A549 (cell line): ENCODE data around the gene RESF1. TPM values are rescaled to one million over a fixed set of nuclear protein-coding genes. Genes with fewer than 3 reads are reported as not detected.
A peak's percentile ranks its signal among the peaks of the same experiment; 100 is the strongest.

ENCODE experiments used
- ATAC-seq, 2 experiments: fragments of 200-7000 bp in 1 of 2; fragments of >200 bp in 1 of 2; cut with Nextera tagmentation in 1 of 2; cut with Tn5 transposase in 1 of 2; 3 replicates each; pipeline versions ENCODE4 v1.8.0 to v1.9.1; 2018 to 2020; ENCODE audit warnings: mild to moderate bottlenecking in 1 of 2, moderate library complexity in 1 of 2
- CTCF ChIA-PET: fragments of 300-600 bp; sonication (Branson Sonifier 250); formaldehyde crosslinking; extraction: SDS; loops from one replicate; lab custom pipeline; 2021; ENCODE audit warnings: antibody characterized with exemption, inconsistent platforms; lab: Yijun Ruan, JAX
- POLR2A ChIA-PET: fragments of 350-600 bp; formaldehyde crosslinking; extraction: SDS; loops from one replicate; lab custom pipeline; 2021; ENCODE audit warnings: antibody characterized with exemption, inconsistent platforms; lab: Yijun Ruan, JAX
- DNase-seq, 2 experiments: peaks; one replicate each; pipeline versions ENCODE4 v3.0.0 to v3.0.0-alpha.2; 2011 to 2016; ENCODE audit warnings: low read depth in 1 of 2, low spot score in 1 of 2
- FAIRE-seq: peaks from 2 replicates; lab custom pipeline; 2011; peaks lifted over from hg19 to GRCh38; lab: Jason Lieb, UNC
- H3K27ac ChIP-seq, 2 experiments: fragments of >200 bp; sonication (Bioruptor Twin); formaldehyde crosslinking; 3 replicates each; pipeline ENCODE4 v1.5.1; 2016 to 2017
- H3K4me1 ChIP-seq: fragments of >200 bp; sonication (Bioruptor Twin); formaldehyde crosslinking; 3 replicates; pipeline ENCODE4 v1.6.1; 2016
- H3K4me2 ChIP-seq: fragments of >200 bp; sonication (Bioruptor Twin); formaldehyde crosslinking; 3 replicates; pipeline ENCODE4 v1.6.1; 2016
- H3K4me3 ChIP-seq: fragments of >200 bp; sonication (Bioruptor Twin); formaldehyde crosslinking; 3 replicates; pipeline ENCODE4 v1.5.1; 2016
- H3K9me3 ChIP-seq: fragments of >200 bp; sonication (Bioruptor Twin); formaldehyde crosslinking; 3 replicates; pipeline ENCODE4 v1.6.1; 2016
- CHD2 ChIP-seq: fragments of 150-350 bp; IDR thresholded peaks from 2 replicates; pipeline ENCODE4 v1.6.1; 2014; ENCODE audit warnings: low read length; ENCODE audit not compliant: partially characterized antibody
- ESRRA ChIP-seq: fragments of 150-350 bp; IDR thresholded peaks from 2 replicates; pipeline ENCODE4 v1.6.1; 2014; ENCODE audit warnings: mild to moderate bottlenecking, low read length, borderline replicate concordance
- JUNB ChIP-seq: fragments of >200 bp; sonication (Bioruptor Twin); formaldehyde crosslinking; IDR thresholded peaks from 2 replicates; pipeline ENCODE4 v1.6.1; 2016
- KDM1A ChIP-seq: fragments of 200-600 bp; sonication (generic); IDR thresholded peaks from 2 replicates; pipeline ENCODE4 v1.6.1; 2016; ENCODE audit warnings: low read depth, mild to moderate bottlenecking
- MAFK ChIP-seq: fragments of 450-650 bp; IDR thresholded peaks from 2 replicates; pipeline ENCODE4 v1.6.1; 2014; ENCODE audit not compliant: partially characterized antibody
- NFE2L2 ChIP-seq: fragments of 150-350 bp; conservative IDR thresholded peaks from 2 replicates; pipeline ENCODE4 v1.6.1; 2014; ENCODE audit warnings: low read length
- RAD21 ChIP-seq, 2 experiments: fragments of >200 bp in 1 of 2; sonication (Bioruptor Twin) in 1 of 2; formaldehyde crosslinking in 1 of 2; IDR thresholded peaks in 1 of 2; conservative IDR thresholded peaks in 1 of 2; 2 replicates in 1 of 2; 3 replicates in 1 of 2; pipeline ENCODE4 v1.6.1; 2012 to 2018; ENCODE audit warnings: inconsistent platforms in 1 of 2
- RCOR1 ChIP-seq: fragments of 150-350 bp; IDR thresholded peaks from 2 replicates; pipeline ENCODE4 v1.6.1; 2014; ENCODE audit warnings: antibody characterized with exemption, low read length, low read depth
- SMC3 ChIP-seq: fragments of >200 bp; sonication (Bioruptor Twin); formaldehyde crosslinking; IDR thresholded peaks from 3 replicates; pipeline ENCODE4 v1.6.1; 2018; ENCODE audit warnings: inconsistent platforms
- SREBF2 ChIP-seq: fragments of 450-650 bp; IDR thresholded peaks from 2 replicates; pipeline ENCODE4 v1.6.1; 2014; ENCODE audit warnings: mild to moderate bottlenecking, moderate library complexity
- WGBS: methylation state at CpG from one replicate; pipeline ENCODE4 v1.1.6; 2017; ENCODE audit errors: missing lambda C conversion rate; 5-methylcytosine and 5-hydroxymethylcytosine counted together
- polyA plus RNA-seq, 4 experiments: library from polyadenylated mRNA; depleted of rRNA in 3 of 4; stranded (reverse); fragments of >200 nt; fragmentation: RNase III in 1 of 4; extraction: RNeasy Plus Mini Kit Qiagen cat#74134 plus additional on column Dnase treatment in 1 of 4; gene quantifications; 2 replicates in 3 of 4; 3 replicates in 1 of 4; pipeline ENCODE4 v1.2.3, GENCODE V29; 2011 to 2017
- TF ChIP-seq, protein P1 (sequence below): fragments of >200 bp; sonication (Bioruptor Twin); formaldehyde crosslinking; IDR thresholded peaks from 2 replicates; pipeline ENCODE4 v1.6.1; 2016
- TF ChIP-seq, protein P2 (sequence below): fragments of 250-450 bp; sonication (Bioruptor Pico); IDR thresholded peaks from 2 replicates; pipeline ENCODE4 v1.5.0; 2020; ENCODE audit warnings: low read depth, mild to moderate bottlenecking, moderate library complexity
- TF ChIP-seq, protein P3 (sequence below): fragments of 450-650 bp; IDR thresholded peaks from 2 replicates; pipeline ENCODE4 v1.6.1; 2014; ENCODE audit warnings: antibody characterized with exemption
- TF ChIP-seq, protein P4 (sequence below): IDR thresholded peaks from 2 replicates; pipeline ENCODE4 v1.6.1; 2012

Gene RESF1
- polyA plus RNA-seq, 2 of the 4 experiments (the other 2 are of a cell fraction): 17.5 to 45.4 TPM

DNA sequence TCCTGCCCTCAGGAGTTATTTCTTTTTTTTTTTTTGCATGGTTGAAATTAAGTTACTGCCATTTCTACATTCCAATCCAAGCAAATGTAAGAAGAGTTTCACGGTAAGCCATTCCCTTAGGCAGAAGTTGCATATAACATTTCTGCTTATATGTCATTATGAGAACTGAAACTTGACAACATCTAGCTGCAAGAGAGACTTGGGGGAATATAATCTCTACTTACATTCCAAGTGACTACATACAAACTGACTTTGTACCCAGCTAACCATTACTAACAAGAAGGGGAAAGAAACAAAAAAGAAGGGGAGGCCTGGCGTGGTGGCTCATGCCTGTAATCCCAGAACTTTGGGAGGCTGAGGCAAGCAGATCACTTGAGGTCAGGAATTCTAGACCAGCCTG, 7.3 kb upstream of the RESF1 start (continued):
- no peak for TF ChIP-seq CHD2
- TF ChIP-seq, protein P1, sequence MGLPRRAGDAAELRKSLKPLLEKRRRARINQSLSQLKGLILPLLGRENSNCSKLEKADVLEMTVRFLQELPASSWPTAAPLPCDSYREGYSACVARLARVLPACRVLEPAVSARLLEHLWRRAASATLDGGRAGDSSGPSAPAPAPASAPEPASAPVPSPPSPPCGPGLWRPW: no peak
- no peak for TF ChIP-seq KDM1A

DNA sequence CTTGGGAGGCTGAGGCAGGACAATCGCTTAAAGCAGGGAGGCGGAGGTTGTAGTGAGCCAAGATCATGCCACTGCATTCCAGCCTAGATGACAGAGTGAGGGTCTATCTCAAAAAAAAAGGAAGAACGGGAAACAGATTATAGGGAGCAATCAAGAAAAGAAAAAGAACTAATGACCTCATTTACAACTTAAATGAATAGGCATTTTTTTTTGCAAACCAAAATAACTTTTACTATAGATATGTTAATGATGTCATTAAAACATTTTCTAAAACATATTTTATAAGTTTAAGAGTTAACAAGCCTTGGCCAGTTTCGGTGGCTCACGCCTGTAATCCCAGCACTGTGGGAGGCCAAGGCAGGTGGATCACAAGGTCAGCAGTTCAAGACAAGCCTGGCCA, 6.8 kb upstream of the RESF1 start:
- Histone ChIP-seq H3K9me3 (no peaks in the 10 kb centered on the region), H3K27ac (no peak overlapping the region), H3K4me3 (no peak overlapping the region), H3K4me2 (no peak overlapping the region), H3K4me1 (no peaks in the 10 kb centered on the region)
- ChIA-PET CTCF (no interaction called here), POLR2A (no interaction called here)
- DNase-seq (no peak), ATAC-seq (no peak), FAIRE-seq (no peak)
- TF ChIP-seq RCOR1 (no peak), SREBF2 (no peak), SMC3 (no peak), ESRRA (no peak), NFE2L2 (no peak), JUNB (no peak)
- TF ChIP-seq, protein P2, sequence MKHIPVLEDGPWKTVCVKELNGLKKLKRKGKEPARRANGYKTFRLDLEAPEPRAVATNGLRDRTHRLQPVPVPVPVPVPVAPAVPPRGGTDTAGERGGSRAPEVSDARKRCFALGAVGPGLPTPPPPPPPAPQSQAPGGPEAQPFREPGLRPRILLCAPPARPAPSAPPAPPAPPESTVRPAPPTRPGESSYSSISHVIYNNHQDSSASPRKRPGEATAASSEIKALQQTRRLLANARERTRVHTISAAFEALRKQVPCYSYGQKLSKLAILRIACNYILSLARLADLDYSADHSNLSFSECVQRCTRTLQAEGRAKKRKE (CRISPR knock-in tag): no peak
- TF ChIP-seq, protein P3, sequence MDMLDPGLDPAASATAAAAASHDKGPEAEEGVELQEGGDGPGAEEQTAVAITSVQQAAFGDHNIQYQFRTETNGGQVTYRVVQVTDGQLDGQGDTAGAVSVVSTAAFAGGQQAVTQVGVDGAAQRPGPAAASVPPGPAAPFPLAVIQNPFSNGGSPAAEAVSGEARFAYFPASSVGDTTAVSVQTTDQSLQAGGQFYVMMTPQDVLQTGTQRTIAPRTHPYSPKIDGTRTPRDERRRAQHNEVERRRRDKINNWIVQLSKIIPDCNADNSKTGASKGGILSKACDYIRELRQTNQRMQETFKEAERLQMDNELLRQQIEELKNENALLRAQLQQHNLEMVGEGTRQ: no peak
- TF ChIP-seq, protein P1: no peak
- TF ChIP-seq, protein P4, sequence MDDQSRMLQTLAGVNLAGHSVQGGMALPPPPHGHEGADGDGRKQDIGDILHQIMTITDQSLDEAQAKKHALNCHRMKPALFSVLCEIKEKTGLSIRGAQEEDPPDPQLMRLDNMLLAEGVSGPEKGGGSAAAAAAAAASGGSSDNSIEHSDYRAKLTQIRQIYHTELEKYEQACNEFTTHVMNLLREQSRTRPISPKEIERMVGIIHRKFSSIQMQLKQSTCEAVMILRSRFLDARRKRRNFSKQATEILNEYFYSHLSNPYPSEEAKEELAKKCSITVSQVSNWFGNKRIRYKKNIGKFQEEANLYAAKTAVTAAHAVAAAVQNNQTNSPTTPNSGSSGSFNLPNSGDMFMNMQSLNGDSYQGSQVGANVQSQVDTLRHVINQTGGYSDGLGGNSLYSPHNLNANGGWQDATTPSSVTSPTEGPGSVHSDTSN: no peak
- 91% methylated on average over 5 of the region's 5 CpGs for WGBS

DNA sequence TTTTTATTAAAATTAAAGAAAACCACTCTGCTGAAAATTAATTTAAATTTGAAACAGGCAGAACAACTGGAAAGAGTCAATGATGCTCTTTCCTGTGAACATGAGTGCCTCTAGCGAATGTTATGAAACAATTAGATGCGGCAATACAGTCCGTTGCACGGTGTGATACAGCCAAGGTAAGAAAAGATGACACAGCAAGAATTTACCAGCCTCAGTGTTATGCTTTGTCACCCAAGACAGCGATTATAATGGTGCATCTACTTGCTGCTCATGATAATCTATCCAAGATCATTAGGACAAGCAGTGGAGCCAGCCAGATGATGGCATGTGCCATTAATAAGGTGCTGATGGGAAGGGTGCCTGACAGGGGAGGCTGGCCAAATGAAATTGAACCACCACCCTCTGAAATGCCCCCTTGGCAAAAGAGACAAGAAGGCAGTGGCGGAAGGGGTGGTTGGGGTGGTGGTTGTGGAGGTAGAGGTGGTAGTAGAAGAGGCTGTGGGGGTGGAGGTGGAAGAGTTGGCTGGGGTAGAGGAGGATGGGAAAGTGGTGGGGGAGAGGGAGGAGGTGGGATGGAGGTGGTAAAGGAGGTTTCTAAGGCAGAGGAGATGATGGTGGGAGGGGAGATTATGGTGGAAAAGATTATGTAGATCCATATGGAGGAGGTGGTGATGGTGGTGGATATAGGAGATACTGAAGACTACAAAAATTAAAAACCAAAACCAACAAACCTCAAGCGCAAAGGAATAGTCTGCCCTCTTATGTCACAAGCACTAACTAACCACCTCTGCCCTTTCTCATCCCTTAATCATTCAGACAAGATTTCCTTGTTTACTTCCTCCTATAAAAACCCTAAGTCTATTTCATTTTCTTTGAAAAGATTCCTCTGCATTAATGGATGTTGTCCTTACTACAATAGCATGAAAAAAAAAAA, 4.0 kb upstream of the RESF1 start:
- H3K9me3 ChIP-seq: no peaks in the 10 kb centered on the region
- 95% methylated on average over 7 of the region's 7 CpGs for WGBS
- FAIRE-seq: no peak
- CTCF ChIA-PET: interaction anchor here (0.6 to 0.7 kb wide), 3 partner anchors 72 to 707 kb away, joined by 3 to 5 read pairs (median 3); no protein-coding TSS in a partner anchor
- TF ChIP-seq MAFK (peak; percentile 66), RAD21 (conservative IDR thresholded peaks at IDR 0.05 in 1 of 2, IDR thresholded peaks at IDR 0.05 in 1 of 2) (no peak)
- TF ChIP-seq, all 56 proteins: peak for 1
- no peak overlapping the region for H3K4me3 ChIP-seq
- DNase-seq: no peak
- POLR2A ChIA-PET: no interaction called here
- peaks cover 5% of the 10 kb centered on the region; the same call in 1 of the 3 replicates for H3K4me1 ChIP-seq
- no peak for ATAC-seq
- H3K4me2 ChIP-seq: no peak overlapping the region
- peak overlapping the region in 1 of 2 experiments; percentile 39; a peak in 2 of 6 replicates for H3K27ac ChIP-seq
